SKM-1 (cell line): ENCODE measurements around the gene SH3BP4.

Source experiments
- DNase-seq: peaks from one replicate; lab custom pipeline; 2025; ENCODE audit not compliant: unreplicated experiment; lab: John Stamatoyannopoulos, UW

Gene SH3BP4

DNA sequence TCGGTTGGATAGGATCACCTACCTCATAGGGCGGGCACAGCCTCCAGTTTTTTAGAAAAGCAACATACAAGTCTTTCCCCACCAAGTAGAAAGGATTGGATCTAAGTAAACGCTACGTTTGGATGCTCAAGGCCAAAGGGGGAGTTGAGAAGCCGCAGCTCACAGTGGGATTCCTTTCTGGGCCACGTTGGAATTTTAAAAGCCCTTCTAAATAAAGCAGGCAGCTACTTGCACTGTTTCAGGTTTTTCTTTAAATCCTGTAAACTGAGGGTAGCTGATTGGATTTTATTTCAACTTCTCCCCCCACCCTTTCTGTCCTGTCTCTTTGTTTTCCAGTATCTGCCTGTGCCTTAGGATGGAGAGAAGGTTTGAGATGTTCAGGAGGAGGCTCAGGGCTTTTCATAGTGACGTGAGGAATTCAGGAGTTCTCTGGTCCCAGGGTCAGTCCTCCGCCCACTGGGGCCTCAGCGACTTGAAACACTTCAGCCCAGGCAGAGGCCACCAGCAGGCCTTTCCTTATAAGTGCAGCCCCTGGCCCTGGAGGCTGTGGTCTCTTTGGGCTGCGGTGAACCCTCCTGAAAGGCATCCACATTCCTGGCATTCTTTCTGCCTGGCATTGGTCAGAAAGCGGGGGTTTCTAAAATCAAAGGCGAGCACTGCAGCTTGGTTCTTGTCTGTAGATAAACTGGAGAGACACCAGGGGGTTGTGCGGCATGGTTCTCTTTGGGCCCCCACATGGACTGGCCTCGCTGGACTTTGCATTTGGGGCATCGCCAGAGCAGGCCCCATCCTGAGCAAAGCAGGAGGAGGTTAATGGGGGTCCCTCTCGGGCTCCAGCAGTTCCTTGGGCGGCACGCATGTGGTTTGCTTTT is 44.5 kb downstream of the SH3BP4 start:
- no peak for DNase-seq

DNA sequence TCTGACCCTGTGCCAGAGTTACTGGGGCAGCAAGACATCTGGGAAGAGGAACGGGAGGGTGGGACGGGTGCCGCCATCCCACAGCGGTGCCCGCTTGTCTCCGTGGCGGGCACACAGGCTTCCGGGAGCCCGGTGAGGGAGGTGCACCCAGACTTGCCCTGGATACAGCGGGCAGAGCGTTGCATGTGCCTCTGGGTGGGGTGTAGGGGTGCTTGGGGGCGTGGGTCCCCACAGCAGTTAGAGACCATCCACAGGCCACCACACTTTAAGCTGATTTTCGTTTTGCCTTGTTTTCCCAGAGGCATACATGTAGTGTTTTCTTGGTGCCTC is 45.1 kb downstream of the SH3BP4 start:
- DNase-seq: no peak

DNA sequence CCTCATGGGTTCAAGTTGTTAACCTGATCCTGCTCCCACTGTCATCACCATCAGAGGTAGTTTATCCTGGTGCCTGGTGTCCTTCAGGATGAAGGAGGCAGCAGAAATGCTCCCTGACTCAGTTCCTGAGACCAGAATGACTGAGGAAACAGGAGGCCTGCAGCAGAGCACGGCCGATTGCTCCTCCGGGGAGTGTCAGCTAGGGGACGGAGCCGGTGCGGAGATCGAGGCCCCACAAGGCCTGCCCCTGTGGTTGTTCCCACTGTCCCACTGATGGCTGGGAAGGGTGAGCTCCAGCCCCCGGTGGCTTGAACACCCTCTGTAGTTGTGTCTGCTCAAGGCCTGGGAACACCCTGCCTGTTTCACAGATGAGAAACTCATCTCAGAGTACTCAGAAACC is 45.6 kb downstream of the SH3BP4 start:
- DNase-seq: no peak

DNA sequence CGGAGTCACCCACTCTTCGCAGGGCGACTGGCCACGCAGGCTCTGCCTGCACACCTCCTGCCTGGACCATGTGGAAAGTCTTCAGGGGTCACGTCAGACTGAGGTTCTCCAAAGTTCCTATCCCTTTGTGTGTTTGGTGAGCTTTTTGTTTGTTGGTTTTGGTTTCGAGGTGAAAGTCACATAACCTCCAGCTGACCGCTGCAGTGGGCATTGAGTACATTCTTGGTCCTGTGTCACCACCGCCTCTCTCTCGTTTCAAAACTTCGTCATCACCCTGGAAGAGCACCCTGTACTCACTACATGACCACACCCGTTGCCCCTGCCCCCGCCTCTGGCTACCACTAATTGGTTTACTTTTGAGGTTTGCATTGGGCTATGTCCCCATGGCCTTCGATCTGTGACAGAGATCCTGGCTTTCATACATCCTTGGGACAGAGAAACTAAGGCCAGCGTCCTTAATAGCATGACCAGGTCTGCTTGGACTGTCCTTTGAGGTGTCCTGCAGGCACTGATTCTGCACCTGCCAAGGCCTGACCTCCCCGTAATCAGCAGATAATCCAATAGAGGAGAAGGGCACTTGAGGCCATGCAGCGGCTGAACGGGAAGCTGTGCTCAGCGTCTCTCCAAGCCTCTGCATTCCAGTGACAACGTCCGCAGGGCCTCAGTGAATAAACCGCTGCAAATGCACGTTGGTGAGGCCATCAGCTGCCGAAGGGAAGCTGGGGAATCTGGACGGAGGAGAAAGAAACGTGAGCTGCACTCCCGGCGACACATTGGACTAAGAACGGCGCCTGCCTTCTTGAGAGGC is 46.8 kb downstream of the SH3BP4 start:
- no peak for DNase-seq

DNA sequence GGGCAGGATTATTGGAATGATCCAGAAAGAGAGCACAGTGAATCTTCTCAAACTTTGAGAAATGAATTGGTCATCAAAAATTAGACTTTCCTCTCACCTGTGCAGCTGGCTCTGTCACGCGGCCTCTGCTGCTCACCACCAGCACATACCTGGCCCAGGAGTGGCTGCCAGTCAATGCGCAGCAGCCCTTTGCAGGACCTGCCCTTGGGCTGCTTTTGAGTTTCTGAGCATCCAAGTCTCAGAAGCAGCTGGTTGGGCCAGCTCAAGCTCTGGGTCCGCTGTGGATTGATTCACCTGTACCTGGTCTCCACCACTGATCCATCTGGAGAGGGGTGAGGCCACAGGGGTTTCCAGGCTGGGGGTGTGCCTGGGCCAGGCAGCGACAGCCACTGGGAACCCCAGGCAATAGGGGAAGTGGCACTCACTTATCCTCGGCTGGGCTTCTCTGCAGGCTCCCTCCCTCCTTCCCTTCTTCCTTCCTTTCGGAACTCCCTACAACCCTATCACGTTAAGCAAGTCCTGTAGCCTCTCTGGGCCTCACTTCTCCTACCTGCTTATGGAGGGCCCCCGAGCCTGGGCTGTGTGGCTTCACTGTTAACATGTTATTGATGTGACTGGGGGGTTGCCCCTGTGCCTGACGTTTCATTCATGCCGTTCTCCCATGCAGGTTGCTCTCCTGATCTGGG is 48.1 kb downstream of the SH3BP4 start:
- DNase-seq: no peak

DNA sequence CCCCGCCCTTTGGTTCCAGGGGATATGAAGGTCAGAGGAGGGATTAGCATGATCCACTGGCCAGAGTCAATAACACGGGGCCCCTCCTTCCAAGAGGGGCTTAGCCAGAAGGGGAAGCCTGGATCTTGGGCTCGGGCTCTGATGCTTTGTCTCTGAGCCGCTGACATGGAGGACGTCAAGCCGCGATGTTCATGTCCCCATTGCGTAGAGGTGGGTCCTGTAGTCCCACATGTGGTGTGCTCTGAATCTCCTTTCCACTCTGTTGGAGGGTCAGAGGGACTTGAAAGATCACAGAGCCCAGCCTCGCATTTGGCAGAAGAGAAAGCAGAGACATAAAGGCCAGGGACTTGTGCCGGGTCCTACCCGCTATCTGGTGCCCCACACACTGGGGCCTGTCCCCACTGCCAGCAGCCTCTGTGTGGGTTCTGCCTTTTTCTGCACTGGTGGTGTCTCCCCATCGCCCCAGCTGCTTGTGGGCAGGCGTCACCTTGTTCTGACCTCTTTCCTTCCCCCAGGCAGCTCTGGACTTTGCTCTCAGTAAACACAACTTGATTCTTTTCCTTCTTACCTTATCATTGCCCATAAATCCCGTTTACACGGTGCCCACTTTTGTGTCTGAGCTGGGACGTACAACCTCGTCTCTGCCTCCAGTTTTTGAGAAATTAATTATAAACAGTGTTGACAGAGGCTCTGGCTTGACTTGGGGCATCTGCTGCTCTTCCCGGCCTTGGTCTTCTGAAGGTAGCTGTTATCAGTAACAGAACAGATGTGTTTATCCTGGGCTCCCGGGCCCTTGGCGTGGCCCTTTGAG is 48.8 kb downstream of the SH3BP4 start:
- no peak for DNase-seq

DNA sequence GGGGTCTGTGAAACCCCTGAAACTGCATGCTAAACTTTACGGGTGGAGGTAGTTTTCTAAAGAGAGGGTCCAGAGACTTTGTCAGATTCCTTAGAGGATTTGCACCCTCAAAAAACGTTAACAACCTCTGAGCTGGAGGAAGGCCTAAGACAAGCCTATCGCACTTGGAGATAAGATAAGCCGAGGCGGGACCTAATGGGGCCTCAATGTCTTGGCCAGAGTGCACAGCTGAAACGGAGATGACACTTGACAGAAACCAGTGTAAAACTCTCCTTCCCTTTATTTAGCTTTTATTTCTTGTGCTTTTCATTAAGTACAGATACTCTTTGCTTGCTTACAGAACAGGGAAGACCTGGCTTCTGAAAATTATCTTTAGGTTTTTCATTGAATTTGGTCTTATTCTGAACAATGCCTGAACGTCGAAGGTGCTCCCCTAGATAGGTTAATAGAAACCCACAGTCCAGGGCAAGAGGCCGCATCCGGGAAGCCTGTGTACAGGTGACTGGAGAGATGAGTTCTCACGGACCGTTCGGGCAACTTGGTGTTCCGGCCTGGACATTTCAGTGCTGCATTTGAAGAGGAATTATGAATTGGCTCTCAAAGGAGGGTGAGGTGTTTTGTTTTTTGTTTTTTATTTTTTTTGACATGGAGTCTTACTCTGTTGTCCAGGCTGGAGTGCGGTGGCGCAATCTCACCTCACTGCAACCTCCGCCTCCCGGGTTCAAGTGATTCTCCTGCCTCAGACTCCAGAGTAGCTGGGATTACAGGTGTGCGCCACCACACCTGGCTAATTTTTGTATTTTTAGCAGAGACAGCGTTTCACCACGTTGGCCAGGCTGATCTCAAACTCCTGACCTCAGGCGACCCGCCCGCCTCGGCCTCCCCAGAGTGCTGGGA is 49.7 kb downstream of the SH3BP4 start:
- no peak for DNase-seq

DNA sequence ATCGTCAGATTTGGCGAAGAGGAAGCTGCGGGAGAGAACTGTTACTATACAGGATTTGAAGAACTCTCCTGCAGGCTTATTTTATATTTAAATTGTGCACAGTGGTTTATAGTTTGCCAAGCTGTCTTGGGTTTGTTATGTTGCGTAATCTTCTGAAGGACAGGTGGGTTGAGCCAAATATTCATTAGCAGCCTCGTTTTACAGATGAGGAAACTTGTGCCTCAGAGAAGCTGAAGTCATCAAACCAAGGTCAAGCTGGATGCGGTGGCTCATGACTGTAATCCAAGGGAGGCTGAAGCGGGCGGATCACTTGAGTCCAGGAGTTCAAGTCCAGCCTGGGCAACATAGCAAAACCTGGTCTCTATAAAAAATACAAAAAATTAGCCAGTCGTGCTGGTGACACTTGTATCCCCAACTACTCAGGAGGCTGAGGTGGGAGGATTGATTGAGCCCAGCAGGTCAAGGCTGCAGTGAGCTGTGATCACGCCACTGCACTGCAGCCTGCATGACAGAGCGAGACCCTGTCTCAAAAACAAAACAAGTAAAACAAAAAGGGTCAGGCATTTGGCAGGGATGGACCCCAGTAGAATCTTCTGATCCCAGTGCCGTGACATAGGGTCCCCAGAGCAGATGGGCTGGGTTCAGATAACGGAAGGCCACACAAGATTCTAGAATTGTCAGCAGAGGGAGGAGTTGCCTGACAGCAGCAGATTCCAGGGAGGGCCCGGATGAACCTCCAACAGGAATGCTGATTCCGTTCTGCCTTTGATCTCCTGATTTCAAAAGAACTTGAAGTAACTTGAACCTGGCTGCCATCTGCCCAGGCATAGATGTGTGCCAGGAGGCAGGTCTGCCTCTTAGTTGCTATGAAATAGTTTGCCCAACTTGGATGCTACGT is 50.6 kb downstream of the SH3BP4 start:
- no peak for DNase-seq

DNA sequence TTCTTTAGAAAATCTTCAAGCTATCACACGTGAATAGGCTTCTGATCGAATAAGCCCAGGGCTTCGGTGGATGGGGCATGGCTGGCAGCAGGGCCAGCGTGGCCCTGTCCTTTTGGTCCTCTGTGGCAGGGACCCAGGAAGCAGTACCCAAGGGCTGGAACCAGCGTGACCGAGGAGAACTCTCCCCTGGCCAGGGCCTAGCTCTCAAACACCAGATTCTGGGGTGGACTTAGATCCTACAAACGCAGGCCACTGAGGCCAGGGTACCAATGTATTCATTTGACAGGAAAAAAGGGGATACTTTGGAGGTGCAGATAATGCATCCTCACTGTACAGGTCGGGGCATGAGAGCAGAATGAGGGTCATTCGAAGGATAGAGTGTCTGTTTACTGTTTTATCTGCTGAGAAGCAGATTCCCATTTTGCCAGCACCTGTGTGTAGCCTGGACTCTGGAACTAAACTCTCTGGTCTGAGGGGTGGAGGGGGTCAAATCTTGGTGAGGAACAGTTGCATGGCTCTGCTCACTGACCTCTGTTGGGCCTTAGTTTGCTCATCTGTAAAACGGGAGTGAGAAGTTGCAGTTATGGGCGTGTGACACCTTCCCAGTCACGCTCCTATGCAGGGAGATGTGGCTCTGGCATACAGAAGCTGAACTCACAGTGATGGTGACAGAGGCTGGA is 51.4 kb downstream of the SH3BP4 start:
- no peak for DNase-seq

DNA sequence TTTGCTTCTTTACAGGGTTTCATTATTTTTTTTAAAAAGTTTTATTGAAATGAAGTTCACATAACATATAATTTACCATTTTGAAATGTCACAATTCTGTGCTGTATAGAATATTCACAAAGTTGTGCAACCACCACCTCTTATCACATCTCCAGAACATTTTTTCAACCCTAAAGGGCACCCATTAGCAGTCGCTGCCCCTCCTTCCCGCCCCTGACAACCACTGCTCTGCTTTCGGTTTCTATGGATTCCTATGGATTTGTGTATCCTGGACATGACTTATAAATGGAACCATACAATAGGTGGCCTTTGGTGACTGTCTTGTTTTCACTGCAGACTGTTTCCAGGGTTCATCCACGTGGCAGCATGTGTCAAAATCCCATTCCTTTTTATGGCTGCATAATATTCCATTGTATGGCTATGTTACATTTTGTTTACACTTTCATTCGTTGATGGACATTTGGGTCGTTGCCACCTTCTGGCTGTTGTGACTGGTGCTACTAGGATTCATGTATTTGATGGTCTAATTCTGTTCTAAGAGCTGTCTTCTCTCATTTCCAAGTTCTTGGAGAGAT is 52.6 kb downstream of the SH3BP4 start:
- DNase-seq: no peak

DNA sequence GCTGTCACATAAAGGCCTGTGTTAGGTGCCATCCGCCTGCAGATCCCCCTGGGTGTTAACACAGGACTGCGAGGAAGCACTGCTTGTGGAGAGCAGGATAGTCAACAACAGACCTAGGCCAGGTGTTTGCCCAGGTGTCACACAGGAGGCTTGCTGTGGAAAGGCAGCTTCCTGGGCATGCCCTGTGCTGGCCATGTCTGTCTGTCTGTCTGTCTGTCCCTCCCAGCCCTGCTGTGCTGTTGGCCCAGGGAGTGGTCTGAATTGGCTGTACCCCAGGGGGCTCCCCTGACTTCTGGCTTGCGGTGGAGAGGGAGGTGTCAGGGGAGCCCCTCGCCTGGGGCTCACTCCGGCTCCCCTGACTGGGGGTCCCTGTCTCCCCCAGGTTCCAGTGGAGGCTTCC is 53.2 kb downstream of the SH3BP4 start:
- DNase-seq: no peak

DNA sequence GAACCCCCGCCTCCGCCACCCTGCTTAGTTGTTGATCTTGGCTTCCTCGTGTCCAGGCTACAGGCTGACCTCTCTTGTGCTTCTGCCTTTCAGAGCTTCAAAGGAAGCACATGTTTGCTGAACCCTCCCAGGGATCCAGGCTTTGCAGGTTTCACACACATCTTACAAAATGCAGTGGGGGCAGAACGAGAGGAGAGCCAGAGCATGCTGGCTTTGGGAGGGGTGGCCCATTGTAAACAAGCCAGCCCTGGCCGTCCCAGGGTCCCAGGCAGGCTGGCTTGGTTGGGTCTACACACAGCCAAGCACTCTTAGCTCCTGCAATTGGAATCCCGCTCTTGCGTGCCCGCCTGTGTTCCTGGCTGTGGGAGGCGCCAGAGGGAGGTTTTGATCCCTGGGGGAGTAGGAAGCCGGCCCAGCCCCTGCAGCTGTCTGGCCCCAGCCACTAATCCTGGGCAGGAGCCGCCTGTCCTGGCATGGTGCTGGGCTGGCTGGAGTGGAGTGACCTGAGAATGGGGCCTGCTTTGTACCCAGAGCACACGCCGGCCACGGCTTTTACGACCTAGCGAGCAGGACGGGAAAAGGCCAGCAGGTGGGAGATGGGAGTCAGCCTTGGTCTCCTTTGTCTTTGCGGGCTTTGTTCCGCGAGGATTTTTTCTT is 53.9 kb downstream of the SH3BP4 start:
- no peak for DNase-seq

DNA sequence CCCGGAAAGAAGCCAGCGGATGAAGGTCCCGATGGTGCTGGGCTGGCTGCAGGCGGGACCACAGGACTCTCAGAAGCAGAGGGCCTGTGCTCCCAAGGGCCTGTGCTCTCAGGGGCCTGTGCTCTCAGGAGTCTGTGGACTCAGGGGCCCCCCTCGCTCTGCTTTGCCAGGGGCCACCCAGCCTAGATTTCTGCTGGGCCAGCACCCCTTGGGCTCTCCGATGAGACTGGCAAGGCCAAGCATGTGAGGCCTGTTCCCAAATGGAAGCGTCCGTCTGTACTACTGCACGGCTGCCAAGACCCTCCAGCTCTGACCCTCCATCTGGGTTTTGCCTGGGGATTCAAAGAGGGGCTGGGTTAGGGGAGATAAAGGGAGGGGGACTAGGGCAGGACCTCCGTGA is 54.6 kb downstream of the SH3BP4 start:
- no peak for DNase-seq

DNA sequence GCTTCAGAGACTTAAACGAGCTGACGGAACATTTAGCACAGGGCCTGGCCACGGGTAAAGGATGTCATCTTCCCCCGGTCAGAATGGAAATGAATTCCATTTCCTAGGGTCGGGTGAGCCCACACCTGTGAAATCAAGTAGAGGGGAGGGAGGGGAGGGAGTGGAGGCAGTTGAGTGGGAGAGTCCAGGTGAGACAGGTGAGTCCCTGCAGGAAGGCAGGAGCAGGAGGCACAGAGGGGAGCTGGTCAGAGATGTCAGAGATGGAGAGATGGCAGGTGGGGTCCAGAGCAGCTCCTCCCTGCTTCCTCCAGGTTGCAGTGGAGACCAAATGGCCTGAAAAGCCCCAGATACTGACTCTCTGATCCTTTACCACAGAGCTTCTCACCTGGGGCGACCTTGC is 55.2 kb downstream of the SH3BP4 start:
- DNase-seq: no peak

DNA sequence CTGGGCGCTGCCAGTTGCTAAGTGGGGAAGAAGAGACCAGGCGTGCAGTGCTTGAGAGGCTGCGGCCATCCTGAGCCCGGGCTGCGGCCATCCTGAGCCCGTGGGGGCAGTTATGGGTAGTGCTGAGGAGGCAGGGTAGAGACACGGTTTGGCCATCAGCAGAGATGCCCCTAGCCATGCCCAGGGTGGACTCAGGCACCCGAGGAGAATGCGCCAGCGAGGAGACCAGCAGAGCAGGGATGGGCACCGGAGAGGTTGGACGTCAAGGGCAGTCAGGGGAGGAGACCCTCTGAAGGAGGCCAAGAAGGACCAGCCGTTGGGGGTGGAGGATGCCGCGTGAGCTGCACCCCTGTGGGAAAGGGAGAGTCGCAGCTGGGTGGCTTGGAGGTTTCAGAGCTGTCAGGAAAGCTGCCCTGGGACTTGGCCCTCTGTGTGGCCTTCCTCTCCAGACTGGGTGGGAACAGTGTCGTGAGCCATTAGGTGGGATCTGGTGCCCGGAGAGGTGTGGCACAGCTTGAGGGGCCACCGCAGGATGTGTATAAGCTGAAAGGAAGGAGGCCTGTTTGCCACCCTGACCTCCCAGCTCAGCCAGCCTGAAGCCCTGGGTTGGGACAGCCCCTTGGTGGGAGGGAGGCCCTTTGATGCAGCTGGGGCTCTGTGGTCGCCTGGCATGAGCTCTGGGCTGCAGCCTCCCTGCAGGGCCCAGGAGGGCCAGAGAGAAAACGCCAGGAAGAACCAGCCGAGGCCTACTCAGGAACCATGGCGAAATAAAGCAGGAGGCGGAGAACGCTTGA is 56.0 kb downstream of the SH3BP4 start:
- DNase-seq: no peak

DNA sequence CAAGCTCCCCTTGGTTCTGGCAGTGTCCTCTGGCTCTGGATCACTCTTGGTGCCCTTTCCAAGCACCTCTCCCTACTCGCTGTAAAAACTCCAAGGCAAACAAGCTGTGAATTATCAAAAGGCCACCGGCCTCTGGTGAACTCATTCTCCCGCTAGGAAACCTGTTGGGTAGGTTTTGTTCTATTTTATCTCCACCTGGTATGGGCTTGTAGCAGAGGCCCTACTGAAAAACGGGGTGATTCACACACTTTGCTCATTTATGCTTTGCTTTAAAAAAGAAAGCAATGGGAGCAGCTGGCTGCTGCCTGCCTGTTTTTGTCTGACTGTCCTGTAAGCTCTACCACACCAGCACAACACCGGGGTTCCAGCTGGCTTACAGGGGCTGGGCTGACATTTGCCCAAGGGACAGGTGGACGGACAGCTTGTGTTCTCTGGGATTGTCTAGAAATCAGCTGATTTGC is 56.8 kb downstream of the SH3BP4 start:
- DNase-seq: no peak

DNA sequence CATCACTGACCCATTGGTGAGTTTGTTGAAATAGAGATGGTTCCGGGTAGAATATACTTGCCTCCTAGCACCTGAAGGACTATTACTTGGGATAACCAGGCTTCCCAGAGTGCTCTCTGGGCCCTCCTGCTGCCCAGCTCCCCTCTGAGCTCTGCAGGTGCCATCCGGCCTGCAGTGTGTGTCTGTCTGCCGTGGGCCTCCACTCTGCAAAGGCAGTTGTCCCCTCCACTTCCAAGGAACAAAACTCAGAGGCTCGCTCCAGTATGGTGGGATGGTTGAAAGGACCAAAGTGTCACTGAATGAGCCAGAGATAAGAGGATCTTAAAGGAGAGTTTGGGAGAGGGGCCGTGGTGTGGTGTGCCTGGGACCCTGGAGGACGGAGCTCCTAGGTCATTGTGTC is 57.3 kb downstream of the SH3BP4 start:
- DNase-seq: no peak
